Stimulated activated CD4-positive, alpha-beta T cell treated with anti-CD3 and anti-CD28 coated beads, TNF-alpha, amount 100 ng/mL, for 4 hours (primary cell): ENCODE data around the gene PRAF2.
A peak's percentile ranks its signal among the peaks of the same experiment; 100 is the strongest.

ENCODE experiments used
- DNase-seq, 3 experiments: peaks; one replicate each; pipeline ENCODE4 v3.0.0-alpha.2; 2020; ENCODE audit warnings: low read depth in 3 of 3

Gene PRAF2

DNA sequence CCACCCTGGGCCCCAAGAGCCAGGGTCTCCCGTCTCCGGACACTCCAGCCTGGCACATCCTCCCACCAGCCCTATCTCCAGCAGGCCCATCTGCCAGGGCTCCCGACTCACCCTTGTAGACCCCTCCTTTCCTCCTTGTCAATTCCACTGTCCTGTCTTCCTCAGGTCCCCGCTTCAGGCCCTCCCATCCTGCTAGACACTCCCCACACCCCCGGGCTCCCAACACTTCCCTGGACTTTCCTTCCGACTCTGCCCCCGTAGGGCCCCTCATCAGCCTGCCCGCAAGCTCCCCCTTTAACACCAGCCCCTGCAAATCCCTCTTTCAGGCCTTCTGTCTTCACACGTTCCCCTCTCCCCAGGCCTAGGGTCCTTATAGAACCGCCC is 1.1 kb downstream of the PRAF2 start:
- no peak for DNase-seq

DNA sequence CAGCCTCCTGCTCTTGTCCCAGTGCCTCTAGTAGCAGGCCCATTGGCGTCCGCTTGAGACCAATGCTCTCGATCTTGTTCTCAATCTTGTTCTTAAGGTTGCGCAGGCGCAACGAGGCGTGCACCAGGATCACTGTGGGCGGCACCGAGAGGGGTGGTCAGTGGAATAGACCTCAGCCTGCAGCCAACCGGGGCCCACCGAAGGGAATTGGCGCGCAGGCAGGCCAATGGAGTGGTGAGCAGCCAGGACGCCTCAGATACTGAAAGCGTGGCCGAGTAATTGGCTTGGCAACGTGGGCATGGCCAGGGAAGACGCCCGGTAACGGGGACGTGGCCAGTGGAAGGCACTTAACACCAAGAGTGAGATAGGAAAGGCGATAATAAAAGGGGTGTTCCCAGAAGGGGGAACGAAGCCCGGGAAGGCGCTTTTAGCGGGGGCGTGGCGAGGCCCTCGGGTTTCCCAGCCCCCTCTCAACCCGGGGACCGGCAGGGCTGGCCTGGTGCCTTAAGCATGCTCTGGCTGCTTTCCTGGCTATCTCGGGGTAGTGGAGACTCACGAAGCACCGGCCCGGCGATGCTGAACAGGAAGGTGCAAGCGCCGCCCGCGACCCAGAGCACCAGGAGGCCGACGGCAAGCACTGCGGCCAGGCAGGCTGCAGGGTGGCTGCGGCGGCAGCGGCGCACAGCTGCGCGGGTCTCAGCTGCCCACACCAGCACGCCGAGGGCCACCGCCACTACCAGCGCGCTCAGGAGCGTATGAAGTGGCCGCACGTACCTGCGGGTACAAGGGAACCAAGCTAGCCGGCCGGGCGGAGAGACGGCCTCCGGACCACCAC is 1.7 kb downstream of the PRAF2 start:
- no peak for DNase-seq

DNA sequence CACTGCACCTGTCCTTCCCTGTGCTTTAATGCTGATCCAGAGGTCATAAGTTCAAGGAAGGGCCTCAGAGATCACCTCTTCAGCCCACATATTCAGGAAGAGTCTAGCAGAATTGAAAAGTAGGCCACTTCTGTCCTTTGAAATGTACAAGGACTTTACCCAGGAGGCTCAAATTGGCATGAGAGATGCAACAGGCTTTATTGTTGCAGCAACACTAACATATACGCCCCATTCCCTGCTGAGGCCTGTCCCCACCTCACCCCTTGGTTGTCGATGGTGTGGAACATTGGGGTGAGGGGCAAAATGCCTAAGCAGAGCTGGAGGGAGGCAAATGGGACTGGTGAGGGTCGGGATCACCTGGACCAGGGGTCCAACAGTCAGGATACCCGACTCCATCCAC is 2.8 kb downstream of the PRAF2 start:
- DNase-seq = no peak

DNA sequence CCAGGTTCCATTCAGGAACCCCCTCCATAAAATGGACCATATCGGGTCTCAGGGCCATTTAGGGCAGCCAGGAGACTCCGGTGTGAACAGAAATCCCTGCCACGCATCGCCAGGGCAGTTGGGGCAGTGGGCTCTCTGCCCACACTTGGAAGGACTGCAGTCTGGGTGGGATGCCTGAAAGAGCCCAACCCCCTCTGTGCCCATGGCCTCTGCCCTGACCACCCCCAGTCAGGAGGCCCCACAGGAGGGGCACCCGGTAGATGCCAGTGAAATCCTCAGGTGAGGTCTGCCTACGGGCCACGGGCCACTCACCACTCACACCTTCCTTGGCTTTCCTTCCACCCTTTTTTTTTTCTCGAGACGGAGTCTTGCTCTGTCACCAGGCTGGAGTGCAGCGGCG is 4.8 kb downstream of the PRAF2 start:
- no peak for DNase-seq

DNA sequence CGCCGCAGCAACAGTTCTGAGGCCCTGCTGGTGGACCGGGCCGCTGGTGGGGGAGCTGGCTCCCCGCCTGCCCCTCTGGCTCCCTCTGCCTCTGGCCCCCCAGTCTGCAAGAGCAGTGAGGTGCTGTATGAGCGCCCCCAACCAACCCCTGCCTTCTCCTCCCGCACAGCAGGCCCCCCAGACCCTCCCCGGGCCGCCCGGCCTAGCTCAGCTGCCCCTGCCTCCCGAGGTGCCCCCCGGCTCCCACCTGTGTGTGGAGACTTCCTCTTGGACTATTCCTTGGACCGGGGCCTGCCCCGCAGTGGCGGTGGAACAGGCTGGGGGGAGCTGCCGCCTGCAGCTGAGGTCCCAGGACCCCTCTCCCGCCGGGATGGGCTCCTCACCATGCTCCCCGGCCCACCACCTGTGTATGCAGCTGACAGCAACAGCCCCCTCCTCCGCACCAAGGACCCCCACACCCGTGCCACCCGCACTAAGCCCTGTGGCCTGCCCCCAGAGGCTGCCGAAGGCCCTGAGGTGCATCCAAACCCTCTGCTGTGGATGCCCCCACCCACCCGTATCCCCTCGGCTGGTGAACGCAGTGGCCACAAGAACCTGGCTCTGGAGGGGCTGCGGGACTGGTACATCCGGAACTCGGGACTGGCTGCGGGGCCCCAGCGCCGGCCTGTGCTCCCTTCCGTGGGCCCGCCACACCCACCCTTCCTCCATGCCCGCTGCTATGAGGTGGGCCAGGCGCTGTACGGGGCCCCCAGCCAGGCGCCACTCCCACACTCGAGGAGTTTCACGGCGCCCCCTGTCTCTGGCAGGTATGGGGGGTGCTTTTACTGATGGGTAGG is 6.3 kb downstream of the PRAF2 start:
- DNase-seq = no peak

DNA sequence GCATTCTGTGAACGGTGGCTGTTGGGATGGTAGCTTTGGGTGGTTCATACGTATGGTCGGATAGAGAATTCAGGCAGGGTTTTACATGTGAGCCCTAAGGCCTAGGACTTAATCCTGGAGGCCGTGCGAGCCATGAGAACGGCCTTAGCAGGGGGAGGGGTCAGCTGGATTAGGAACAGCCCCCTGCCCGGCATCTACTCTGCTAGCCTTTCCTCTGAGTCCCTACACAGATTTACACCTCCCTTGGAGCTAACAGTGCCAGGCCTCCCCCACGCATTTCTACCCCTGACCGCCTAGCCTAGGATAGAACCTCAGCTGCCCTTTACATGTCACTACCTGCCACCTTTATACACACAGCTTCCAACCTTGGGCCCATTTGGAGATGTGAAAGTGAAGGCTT is 7.1 kb downstream of the PRAF2 start:
- DNase-seq = no peak

DNA sequence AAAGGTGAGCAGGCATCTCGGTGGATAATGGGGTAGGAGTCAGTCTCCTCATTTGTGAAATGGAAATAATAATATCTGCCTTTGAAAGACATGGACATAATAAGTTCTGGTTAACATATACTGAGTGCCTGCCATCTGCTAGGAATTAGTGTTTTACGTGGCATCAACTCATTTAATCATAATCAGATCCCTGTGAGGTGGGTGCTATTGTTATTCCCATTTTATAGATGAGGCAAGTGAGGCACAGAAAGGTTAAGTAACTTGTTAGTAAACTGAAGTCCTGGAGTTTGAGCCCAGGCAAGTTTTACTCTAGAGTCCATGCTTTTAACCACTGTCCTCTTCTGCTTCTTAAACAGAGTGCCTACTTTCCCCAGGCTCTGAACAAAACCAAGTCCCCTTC is 7.5 kb downstream of the PRAF2 start:
- DNase-seq = no peak

DNA sequence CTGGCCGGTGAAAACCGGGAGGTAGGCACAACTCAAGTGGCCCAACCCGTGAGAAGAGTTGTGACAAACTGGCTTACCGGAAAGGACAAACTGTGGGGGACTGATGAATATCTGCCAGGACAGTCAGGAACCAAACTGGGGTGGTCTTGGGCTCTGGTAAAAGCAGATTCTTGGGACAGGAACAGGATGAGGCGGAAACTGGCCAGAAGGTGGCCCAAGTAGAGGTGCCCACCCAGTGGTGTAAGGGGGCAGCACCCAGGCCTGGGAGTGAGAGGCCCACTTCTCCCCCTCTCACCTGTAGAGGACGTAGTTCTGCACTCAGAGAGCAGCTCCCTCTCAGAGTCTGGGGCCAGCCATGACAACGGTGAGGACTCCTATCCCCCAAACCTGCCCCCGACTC is 9.1 kb downstream of the PRAF2 start:
- DNase-seq = no peak

DNA sequence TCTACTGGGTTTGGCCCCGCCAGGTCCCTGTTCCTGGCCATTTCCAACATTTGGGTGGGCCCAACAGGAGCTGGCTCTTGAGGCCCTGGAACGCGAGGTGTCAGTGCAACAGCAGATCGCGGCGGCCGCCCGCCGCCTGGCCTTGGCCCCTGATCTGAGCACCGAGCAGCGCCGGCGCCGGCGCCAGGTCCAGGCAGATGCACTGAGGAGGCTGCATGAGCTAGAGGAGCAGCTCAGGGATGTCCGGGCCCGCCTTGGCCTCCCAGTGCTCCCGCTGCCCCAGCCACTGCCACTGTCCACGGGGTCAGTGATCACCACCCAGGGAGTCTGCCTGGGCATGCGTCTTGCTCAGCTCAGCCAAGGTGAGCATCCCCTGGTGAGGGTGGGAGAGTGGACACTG is 9.5 kb downstream of the PRAF2 start:
- no peak for DNase-seq

DNA sequence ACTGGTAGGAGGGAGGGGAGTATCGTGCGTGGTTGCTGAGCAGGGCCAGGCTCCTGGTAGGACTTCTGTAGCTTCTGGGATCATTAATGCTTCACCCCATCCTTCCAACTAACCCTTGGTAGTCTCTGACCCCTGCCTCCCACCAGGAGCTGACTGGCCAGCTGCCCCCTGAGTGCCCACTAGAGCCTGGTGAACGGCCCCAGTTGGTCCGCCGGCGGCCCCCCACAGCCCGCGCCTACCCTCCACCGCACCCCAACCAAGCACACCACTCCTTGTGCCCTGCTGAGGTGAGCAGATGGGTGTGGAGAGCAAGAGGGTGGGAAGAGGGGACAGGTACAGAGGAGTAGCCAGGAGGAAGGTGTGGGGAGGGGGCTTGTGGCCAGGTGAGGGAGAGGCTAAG is 10.1 kb downstream of the PRAF2 start:
- DNase-seq = no peak

DNA sequence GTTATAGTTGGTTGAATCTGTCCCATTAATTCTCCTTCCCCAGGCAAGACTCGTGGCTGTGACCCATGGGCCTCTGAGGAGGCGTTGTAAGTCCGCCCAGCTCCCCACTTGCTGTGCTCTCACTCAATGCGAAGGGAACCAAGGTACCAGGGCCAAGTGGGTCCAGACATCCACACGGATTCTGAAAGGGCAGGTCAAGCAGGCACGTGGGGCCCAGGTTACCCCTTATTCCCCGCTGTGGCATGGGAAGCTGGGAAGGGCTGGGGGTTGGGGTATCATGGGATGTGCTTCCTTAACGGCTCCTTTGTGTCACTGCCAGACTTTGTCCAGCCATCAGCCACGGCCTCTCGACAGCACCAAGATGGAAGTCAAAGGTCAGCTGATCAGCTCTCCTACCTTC is 11.9 kb downstream of the PRAF2 start:
- DNase-seq = no peak

DNA sequence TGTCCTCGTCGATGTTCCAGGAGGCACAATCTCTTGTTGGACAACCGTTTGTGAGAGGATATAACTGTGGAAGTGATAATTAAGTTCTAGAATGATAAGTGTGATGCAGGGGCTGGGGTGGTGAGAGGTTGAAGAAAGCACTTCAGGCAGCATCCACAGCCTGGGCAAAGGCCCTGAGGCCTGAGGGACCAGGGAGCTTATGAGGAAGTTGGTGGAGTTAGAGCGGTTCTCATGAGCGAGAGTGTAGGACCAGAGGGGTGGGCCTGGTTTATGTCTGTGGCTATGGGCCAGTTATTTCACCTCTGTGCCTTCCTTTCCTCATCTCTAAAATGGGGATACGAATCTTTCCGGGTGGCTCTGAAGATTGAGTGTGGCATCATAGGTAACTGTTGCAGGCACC is 12.3 kb downstream of the PRAF2 start:
- no peak for DNase-seq

DNA sequence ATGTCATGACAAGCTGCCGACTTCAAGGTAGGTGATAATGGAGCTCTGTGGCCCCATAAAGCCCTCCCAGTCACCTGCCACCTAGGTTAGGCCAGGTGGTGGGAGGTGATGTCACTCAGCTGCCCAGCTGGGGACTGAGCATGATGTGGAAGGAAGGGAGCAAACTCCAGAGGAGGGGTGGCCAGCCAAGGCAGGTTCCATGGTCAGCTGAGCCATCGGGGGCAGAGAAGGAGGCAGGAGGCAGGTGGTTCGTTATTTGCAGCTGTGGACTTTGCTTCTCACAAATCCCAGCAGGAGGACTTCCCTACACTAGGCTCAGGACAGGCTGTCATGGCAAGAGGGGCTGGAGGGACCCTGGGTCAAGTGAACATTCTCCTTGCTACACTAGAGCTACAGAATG is 12.9 kb downstream of the PRAF2 start:
- no peak for DNase-seq

DNA sequence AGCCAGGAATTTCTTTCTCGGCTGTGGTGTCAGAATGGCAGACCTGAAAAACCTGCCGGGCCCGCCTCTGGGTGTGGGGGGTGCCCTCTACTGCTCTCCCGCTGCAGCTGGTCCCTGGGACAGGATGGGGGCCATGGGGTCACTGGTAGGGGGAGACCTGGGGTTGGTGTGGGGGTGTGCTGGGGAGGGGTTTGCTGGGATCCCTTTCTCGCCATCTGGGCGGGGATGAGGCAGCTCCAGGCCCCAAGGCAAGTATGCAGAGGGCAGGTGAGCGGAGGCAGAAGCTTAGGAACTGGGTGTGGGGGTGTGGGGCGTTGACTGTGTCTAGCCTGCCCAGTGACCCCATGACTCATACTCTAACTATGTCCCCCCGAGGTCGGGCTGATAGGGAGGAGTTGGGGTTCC is 14.1 kb downstream of the PRAF2 start:
- DNase-seq = no peak

DNA sequence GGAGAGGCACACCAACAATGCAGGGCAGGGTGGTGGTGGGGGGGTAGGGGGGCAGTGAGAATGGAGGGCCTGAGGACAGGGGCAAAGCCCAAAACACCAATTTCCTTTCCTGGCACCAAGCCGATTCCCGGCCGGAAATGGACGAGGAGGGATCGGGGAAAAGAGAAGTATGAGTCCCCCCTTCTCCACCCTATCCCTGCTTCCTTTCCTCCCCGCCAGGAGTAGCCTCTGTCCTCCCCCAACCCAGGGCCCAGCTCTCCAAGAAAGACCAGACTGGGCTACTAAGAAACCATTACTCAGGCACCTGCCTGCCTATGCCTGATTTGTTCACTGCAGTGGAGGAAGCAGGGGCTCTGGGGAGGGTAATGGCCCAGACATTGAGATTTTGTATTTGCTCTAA is 14.6 kb downstream of the PRAF2 start:
- no peak for DNase-seq

DNA sequence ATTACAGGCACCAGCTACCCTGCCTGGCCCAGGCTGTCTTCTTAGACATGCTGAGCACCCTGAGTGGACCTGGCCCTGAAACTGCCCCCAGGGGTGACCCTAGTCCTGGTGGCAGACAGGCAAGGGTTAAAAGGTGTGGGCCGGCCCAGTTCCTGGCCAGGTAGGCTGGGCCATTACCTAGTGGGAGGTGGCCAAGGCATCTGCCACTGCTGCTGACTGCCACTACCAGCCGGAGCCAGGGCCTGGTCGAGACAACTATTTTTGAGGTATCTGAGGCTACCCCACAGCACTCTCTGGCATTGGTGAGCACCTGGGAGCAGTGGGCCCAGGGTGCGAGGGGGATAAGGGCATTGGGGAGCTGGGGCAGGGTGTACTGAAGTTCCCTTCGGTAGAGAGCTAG is 15.0 kb downstream of the PRAF2 start, which contains the start of gene CCDC120:
Gene CCDC120 (plus strand): TSS at position 206 of the 400 bp plus-strand sequence. CDS start 3,043 bp downstream, outside the sequence.
- DNase-seq = no peak

DNA sequence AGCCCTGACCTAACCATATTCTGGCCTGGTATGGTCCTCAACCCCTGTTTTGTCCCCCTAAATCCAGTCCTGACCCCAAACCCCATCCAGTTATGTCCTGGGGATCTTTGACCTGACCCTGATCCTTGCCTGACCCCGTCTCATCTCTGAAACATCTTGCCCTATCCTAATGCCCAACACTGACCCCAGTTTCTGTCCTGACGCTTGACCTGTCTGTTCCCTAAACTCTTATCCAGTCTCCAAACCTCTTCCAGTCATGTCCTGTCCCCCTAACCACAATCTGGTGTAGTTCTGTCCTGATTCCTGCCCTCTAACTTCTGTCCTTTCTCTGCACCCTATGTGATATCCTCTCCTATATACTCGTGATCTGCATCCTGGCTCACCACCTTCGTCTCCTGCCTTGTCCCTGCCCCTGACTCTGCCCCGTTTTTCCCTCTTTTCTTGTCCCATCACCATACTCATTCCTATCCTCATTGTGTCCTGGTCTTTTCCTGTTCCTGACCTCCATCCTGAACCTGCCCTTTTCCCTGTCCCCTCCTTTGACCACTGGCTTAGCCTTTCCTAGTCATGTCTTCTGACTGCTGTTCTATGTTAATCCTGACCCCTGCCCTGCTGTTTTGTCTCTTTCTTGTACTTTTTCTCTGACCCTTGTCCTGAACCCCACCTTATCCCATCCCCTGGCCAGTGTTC is 19.6 kb downstream of the PRAF2 start:
- DNase-seq = no peak

DNA sequence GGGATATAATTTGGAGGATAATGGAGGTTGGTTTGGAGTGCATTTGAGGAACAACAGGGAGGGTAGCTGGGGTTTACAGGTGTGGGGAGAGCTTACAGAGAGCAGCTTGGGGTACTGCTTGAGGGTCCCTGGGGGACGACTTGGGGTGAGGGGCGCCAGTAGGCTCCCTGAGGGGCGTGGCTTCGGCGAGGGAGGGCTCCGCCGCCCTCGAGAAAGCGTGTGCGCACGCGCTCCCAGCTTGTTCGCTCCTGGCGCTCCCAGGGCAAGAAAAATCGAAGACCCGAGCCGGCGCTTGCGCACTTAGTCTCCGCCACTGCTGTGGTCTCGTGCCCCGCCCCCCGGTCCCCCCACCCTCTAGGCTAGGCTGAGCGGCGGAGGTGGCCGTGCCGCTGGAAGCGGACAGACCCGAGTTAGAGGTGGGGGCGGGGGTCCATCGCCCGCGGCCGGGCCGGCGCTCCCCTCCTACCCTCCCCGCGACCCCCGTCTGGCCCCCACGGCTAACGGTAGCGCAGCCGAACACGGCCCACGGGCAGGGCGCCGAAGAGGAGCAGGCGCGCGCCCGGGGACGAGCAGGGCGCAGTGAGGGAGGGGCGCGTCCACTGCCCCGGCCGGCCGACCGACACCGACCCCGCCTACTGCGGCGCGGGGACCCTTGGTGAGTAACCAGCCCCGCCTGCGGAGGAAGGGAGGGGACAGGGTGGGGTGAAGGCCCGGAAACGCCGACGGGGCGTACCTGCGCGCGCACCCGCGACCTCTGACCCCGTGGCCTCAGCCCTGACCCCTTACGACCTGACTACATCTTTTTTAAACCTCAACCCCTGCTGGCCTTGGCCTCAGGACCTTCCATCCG is 20.4 kb downstream of the PRAF2 start:
- peak; percentile 30 to 36 (median 35) for DNase-seq

DNA sequence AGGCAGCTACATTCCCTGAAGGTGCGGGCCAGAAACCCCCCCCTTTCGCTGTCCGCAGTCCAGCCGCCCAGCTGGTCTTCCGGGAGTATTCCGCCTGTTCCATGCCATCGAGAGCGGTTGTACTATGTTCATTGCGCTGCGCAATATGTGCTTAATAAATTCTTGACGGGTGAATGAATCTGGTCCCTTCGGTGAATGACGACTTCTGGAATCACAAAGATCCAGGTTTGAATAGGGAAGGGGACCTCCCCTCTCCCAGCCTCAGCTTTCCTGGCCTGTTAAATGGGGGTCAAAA is 29.9 kb downstream of the PRAF2 start:
- DNase-seq = no peak

DNA sequence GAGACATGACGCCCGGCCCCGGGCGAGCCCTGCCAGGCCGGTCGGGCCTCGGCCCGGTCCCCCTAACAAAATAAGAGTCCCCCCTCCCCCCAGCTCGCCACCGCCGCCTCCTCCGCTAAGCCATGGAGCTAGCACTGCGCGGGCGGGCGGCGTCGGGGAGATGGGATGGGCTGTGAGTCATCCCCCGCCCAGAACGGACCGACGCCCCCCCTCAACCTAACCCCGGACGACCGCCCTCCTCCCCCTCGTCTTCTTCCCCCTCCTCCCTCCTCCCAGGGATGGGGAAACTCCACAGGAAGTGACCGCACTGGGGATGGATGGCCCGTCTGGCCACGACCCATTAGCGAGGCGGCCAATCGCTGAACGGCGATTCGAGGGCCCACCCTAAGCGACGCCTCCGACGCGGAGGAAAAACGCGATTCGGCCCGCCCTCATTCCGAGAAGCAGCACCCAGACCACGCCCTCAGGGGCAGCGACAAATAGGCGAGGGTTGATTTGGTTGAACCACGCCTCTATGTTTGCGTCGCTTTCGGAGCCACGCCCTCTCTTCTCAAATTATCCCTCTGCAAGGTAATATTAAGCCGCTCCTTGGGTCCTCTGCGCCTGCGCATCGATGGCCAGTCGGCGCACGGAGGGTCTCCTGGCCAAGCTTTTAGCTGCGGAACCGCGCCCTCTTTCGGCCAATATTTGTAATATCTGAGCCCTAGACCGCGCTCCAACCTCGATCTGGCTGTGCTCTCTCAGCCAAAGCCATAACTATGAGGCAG is 30.4 kb downstream of the PRAF2 start, which contains the start of gene TFE3:
Gene TFE3 (minus strand): TSS at position 138 of the 767 bp plus-strand sequence. CDS start 131 bp downstream, at position 7.
- DNase-seq = peak; percentile 71 to 89 (median 89)
